T-helper 2 cell treated with Interferon-gamma antibody and Interleukin-4, amounts not matched to agents 100 ng/mL and 5 ng/mL, for 36 hours (primary cell): Measurements from ENCODE around the gene CSN2. TPM values are rescaled to one million over a fixed set of nuclear protein-coding genes. Genes with fewer than 3 reads are reported as not detected.
"Not testable (repeated sequence)": the region's sequence is repeated elsewhere in the genome, so short reads cannot be mapped to it uniquely, and the experiment has no call there.

Source experiments
- intact Hi-C: fragments of 100-400 bp; cut with micrococcal nuclease; formaldehyde crosslinking; loops from one replicate; pipeline ENCODE4 v1.15.1; 2023
- total RNA-seq: library from RNA; stranded (reverse); gene quantifications from 2 replicates; pipeline ENCODE4 v1.2.3, GENCODE V29; 2022

CSN2 gene
- not detected in 2 replicates for total RNA-seq

GRCh38 chr4:69965628-69966027 lies at the start of gene CSN2:
CSN2 (minus strand) TSS chr4:69965728; CDS start chr4:69960995, 4,733 bp downstream.
- intact Hi-C loops = no loop called here

GRCh38 chr4:70008771-70009170 lies 43.2 kb upstream of the CSN2 start:
- intact Hi-C loops = no loop called here

GRCh38 chr4:70002507-70002906 lies 37.0 kb upstream of the CSN2 start:
- intact Hi-C loops = no loop called here

GRCh38 chr4:70000711-70001110 lies 35.2 kb upstream of the CSN2 start:
- intact Hi-C loops = no loop called here

GRCh38 chr4:69999420-69999819 lies 33.9 kb upstream of the CSN2 start:
- intact Hi-C loops = no loop called here

- intact Hi-C loops = no loop called here
These were observed 30.0 kb upstream of the CSN2 start, which contains the start of gene STATH for GRCh38 chr4:69995526-69996016. STATH (plus strand) TSS chr4:69995966; CDS start chr4:69998438, 2,472 bp downstream.

- intact Hi-C loops = no loop called here
These were observed 29.3 kb upstream of the CSN2 start for GRCh38 chr4:69994782-69995181.

GRCh38 chr4:69991016-69991415 lies 25.5 kb upstream of the CSN2 start:
- intact Hi-C loops = no loop called here

- intact Hi-C loops = no loop called here
These were observed 21.1 kb upstream of the CSN2 start for GRCh38 chr4:69986663-69987062.

- intact Hi-C loops = no loop called here
These were observed 18.5 kb upstream of the CSN2 start for GRCh38 chr4:69984030-69984443.

GRCh38 chr4:69977582-69977981 lies 12.1 kb upstream of the CSN2 start:
- intact Hi-C loops = no loop called here

- intact Hi-C loops = no loop called here
These were observed 9.1 kb upstream of the CSN2 start for GRCh38 chr4:69974631-69975030.

- intact Hi-C loops = no loop called here
These were observed 4.5 kb upstream of the CSN2 start for GRCh38 chr4:69970071-69970470.

GRCh38 chr4:69957209-69957608 lies 8.3 kb downstream of the CSN2 start:
- intact Hi-C loops = no loop called here

- intact Hi-C loops = no loop called here
These were observed 13.9 kb downstream of the CSN2 start for GRCh38 chr4:69951602-69952001.

- intact Hi-C loops = no loop called here
These were observed 29.0 kb downstream of the CSN2 start for GRCh38 chr4:69936566-69936965.

- intact Hi-C loops = no loop called here
These were observed 31.4 kb downstream of the CSN2 start for GRCh38 chr4:69934150-69934549.

GRCh38 chr4:69930768-69931167 lies 34.8 kb downstream of the CSN2 start, which contains the start of gene CSN1S1:
CSN1S1 (plus strand) TSS chr4:69931068; CDS start chr4:69932556, 1,488 bp downstream.
- intact Hi-C loops = no loop called here

GRCh38 chr4:69923782-69924410 lies 41.6 kb downstream of the CSN2 start:
- intact Hi-C loops = not testable (repeated sequence)

GRCh38 chr4:69920874-69921273 lies 44.7 kb downstream of the CSN2 start:
- intact Hi-C loops = no loop called here

GRCh38 chr4:69910016-69910782 lies 55.3 kb downstream of the CSN2 start:
- intact Hi-C loops = no loop called here

- intact Hi-C loops = no loop called here
These were observed 56.3 kb downstream of the CSN2 start for GRCh38 chr4:69909195-69909594.

GRCh38 chr4:69907151-69907550 lies 58.4 kb downstream of the CSN2 start:
- intact Hi-C loops = no loop called here
